GM18502 (cell line): Measurements from ENCODE around the gene NOXA1.
"Not testable (repeated sequence)": the region's sequence is repeated elsewhere in the genome, so short reads cannot be mapped to it uniquely, and the experiment has no call there.

Experiments used
- ATAC-seq: cut with Tn5 transposase; IDR thresholded peaks from one replicate; pipeline ENCODE4 v1.9.1; 2021; ENCODE audit warnings: mild to moderate bottlenecking; ENCODE audit not compliant: unreplicated experiment, poor library complexity

Gene NOXA1

DNA sequence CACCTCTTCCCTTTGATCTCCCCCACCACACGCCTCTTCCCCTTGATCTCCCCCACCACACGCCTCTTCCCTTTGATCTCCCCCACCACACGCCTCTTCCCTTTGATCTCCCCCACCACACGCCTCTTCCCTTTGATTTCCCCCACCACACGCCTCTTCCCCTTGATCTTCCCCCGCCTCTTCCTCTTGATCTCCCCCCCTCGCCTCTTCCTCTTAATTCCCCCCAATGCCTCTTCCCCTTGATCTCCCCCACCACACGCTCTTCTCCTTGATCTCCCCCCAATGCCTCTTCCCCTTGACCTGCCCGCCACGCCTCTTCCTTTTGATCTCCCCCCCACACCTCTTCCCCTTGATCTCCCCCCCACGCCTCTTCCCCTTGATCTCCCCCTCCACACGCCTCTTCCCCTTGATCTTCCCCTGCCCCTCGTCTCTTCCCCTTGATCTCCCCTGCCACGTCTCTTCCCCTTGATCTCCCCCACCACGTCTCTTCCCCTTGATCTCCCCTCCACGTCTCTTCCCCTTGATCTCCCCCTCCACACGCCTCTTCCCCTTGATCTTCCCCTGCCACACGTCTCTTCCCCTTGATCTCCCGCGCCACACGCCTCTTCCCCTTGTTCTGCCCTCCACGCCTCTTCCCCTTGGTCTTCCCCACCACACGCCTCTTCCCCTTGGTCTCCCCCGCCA, 27.5 kb downstream of the NOXA1 start:
- ATAC-seq, result not testable (repeated sequence)

DNA sequence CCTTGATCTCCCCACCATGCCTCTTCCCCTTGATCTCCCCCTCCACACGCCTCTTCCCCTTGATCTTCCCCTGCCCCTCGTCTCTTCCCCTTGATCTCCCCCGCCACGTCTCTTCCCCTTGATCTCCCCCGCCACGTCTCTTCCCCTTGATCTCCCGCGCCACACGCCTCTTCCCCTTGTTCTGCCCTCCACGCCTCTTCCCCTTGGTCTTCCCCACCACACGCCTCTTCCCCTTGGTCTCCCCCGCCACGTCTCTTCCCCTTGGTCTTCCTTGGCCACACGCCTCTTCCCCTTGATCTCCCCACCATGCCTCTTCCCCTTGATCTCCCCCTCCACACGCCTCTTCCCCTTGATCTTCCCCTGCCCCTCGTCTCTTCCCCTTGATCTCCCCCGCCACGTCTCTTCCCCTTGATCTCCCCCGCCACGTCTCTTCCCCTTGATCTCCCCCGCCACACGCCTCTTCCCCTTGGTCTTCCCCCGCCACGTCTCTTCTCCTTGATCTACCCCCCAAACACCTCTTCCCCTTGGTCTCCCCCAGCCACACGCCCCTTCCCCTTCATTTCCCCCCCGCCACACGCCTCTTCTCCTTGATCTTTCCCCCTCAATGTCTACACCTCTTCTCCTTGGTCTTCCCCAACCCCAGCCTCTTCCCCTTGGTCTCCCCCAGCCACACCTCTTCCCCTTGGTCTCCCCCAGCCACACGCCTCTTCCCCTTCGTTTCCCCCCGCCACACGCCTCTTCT, 28.2 kb downstream of the NOXA1 start:
- ATAC-seq, result not testable (repeated sequence)

DNA sequence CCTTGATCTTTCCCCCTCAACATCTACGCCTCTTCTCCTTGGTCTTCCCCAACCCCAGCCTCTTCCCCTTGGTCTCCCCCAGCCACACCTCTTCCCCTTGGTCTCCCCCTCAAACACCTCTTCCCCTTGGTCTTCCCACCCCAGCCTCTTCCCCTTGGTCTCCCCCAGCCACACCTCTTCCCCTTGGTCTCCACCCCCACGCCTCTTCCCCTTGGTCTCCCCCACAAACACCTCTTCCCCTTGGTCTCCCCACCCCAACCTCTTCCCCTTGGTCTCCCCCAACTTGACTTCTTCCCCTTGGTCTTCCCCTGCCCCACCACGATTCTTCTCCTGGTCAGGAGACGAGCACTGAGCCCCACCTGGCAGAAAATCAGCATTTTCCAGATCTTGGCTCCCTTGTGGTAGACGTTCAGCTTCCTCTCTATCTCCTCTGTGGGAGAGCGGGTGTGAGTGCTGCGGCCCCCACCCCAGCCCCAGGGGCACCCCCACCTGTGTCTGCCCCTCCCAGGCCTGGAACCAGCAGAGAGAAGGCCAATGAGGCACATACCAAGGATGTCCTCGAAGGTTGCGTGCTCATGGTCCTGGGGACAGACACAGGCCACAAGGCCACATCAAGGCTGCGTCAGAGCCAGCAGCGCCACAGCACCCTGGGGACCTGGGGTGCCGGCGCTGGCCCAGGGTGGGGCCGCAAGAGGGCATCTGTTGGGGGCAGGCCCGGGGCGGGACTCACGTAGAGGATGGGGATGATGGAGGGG, 29.0 kb downstream of the NOXA1 start:
- no peak for ATAC-seq

DNA sequence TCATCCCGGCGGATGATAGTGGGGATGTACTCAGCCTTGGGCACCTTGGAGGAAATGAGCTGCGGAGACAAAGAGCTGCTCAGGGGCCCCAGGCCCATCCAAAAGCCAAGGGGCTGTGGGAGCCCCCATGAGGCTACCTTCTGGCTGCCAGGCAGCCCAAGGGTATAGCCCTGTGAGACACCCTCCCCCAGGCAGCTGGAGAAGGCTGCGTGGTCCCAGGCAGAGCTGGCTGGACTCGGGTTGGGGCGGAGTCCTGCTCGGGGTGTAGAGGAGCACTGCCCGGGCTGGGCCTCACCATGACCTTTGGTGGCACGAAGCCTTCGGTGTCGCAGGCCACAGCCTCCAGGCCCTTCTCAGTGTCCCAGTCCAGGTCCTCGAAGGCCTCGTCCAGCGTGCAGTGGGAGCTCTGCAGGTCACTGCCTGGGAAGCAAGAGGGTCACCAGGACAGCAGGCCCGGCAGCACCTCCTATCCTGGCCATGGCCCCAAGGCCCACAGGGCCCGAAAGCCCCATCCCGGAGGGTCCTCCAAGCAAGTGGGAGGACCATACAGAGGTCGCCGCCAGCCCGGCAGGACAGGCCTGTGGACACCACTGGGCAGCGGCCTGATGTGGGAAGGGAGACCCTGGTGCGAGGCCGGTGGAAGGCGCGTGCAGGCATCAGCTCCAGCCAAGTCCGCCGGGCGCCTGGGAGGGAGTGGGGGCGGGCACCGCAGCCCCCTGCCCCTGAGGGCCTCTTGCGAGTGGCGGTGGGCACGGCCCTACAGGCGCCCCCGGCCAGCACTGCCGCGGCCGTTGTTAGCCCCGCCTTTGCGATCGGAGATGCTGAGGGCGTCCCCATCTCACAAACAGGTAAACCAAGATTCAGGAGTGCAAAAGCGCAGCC, 29.8 kb downstream of the NOXA1 start:
- no peak for ATAC-seq

DNA sequence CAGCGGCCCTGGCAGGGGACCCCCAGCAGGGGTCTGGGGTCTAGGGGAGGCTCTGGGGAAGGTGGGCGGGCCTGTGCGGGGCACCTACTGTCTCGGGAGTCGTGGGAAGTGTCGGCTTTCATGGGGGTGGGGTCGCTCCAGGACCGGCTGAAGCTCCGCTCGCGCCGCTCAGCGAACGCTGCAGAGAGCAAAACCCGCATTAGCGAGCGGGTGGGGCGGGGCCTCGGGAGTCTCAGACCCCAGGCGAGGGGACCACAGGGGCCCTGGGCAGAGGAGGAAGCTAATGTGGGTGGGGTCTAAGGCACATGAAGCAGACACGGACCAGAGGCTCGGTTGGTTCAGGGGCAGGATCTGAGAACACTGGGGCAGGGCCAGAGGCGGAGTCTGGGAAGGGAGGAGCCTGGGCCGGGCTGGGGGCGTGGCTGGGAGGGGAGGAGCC, 30.5 kb downstream of the NOXA1 start:
- ATAC-seq, result peak; percentile 64

DNA sequence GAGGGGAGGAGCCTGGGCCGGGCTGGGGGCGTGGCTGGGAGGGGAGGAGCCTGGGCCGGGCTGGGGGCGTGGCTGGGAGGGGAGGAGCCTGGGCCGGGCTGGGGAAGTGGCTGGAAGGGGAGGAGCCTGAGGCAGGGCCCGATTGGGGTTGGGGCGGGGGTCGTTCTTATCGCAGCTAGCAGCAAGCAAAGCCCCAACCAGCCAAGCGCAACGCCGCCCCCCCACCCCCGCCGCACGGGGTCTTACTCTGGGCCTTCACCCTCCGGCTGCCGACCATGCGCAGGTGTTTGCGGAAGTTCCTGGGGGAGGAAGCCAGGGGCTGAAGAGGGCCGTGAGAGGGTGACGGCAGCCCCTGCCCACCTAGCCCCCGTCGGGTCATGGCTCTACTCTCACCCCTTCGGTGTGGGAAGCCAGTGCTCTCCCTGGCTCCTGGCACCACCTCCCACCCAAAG, 31.0 kb downstream of the NOXA1 start:
- ATAC-seq, result no peak

DNA sequence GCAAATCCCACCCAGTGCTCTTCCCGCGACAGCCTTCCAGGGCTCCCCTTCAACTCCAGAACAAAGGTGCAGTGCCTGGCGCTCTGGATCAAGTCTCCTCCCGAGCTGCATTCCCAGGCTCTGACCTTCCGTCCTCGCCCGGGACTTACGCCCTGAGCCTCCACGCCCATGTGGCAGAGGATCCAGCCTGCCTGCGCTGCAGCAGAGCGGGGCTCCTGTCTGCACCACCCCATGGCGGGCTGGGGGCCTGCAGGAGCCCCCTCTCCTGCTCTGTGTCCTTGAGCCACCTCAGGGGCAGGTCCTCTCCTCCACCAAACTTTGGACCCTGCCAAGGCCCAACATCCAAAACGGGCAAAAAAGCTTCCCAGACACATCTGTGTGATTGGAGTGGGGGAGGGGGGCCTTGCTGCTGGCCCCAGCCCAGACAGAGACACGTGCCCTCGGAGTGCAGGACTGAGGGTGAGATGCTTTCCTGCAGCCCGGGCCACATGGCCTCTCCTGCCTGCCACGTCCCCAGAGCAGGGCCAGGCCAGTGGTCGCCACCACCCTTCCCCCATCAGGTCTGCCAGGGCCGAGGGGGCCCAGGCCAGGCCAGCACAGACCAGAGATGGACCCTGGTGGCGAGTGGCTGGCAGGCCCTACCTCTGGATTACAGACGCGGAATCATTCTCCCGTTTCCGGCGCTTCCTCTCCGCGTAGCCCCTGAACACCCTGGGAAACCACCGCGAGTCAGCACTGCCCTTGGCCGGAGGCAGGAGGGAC, 31.6 kb downstream of the NOXA1 start:
- ATAC-seq, result no peak

DNA sequence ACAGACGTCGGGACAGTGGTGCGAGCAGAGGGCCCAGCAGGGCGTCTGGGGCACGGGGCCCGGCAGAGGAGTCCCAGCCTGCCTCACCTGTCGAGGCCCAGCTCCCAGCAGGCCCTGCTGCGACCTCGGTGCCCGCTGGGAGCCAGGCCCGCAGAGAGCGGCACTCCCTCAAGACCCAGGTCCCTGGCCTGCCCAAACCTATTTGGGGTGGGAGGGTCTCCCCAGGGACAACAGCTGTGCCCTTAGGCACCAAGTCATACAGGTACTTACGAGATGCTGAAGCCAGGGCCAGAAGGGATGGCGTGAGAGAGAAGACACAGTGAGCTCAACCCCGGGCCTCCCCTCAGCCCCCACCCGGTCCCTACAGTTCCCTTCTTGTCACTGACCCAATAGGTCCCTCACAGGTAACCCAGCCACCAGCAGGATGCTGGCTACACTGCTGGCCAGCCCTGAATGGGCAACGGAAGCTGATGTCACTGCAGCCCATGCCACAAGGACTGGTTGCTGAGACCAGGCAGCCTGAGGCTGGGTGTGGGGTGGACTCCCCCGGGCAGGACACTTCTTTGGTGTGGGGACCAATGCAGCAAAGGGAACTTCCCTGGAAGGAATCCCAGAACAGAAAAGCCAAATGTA, 32.3 kb downstream of the NOXA1 start:
- no peak for ATAC-seq

DNA sequence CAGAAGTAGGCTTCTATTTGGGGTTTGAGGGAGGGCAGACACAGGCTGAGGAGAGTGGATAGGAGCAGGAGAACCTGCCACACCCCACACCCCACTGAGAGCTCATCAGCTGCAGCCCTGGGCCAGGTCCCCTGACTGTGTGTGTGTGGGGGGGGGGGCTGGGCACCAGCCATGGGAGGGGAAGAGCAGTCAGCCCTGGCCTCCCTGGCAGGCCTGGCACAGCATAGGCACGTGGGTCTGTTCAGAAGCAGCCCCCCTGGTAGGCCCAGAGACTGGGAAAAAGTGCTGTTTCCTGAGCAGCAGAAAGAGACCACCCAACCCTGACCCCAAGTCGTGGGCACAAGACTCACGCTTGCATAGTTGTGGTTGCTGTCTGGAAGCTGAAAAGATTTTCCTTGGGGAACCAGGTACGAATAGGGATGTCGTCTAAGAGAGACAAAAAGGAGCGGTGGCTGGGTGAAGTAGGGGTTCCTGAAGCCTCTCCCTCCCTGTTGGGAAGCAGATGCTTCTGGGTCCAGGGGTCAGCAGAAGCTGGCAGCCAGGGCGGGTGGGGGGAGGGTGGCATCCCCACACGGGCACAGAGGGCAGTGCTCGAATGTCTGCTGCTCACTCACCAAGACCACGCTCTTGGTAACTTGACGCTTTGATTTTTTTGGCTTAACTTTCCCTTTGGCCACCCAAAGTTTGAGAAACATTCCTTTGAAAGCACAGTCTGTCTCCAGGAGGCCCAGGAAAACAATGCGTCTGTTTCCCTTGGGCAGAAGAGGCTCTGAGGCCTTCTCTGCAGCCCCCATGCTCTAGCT, 33.1 kb downstream of the NOXA1 start:
- ATAC-seq, result no peak

DNA sequence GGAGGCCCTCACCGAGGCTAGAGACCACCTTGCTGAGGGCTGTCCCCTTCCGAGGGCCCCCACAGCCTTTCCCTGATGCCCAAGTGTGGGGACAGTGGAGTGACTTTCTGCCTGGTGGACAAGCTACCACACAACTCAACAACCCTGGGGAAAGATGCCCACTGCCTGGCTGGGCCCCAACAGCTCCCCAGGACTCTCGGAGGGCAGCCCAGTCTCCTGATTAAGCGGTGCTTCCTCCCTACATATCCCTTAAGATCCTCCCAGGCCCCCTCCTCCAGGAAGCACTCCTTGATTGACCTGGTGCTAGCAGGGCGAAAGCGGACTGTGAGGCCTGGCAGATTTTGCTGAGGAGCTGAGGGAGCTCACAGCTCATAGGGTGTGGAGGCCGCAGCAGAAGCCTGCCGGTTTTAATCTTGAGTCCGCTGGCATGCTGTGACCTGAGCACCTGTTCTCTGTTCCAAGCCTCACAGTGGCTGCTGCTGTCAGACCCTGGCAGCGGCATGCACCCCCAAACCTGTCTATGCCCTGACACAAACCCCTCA, 33.7 kb downstream of the NOXA1 start:
- ATAC-seq, result no peak

DNA sequence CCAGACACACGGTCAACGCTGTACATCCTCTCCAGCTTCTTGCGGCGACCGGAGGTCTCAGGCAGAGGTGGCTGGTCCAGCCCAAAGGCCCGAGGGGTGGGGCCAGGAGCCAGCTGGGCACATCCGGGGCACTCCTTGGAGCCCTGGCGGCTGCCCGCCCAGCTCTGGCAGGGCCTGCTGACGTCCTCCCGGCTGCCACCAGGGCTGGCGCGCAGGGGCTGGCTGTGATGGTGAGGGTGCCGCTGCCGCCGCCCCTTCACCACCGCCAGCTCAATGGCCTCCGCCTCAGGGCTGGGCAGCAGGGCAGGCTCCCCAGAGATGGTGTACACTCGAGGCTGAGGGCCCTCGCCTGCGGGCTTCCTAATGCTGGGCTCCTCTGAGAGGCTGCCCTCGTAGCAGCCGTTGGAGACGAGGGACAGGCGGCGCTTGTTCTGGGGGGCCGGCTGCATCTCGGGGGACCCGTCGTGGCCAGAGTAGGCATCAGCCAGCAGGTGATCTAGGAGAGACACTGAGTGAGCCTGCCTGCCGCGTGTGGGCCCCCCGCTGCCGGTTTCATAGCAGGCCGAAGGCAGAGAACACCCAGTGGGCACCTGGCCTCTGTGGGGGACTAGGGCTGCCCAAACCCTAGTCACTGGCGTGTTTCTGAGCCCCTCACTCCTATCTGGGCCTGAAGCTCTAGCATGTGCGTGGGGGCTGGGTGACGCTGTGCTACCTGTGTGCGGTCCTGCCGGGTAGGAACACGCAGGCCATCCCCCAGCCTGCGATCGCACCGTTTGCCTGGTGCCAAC, 34.4 kb downstream of the NOXA1 start:
- ATAC-seq, result no peak

DNA sequence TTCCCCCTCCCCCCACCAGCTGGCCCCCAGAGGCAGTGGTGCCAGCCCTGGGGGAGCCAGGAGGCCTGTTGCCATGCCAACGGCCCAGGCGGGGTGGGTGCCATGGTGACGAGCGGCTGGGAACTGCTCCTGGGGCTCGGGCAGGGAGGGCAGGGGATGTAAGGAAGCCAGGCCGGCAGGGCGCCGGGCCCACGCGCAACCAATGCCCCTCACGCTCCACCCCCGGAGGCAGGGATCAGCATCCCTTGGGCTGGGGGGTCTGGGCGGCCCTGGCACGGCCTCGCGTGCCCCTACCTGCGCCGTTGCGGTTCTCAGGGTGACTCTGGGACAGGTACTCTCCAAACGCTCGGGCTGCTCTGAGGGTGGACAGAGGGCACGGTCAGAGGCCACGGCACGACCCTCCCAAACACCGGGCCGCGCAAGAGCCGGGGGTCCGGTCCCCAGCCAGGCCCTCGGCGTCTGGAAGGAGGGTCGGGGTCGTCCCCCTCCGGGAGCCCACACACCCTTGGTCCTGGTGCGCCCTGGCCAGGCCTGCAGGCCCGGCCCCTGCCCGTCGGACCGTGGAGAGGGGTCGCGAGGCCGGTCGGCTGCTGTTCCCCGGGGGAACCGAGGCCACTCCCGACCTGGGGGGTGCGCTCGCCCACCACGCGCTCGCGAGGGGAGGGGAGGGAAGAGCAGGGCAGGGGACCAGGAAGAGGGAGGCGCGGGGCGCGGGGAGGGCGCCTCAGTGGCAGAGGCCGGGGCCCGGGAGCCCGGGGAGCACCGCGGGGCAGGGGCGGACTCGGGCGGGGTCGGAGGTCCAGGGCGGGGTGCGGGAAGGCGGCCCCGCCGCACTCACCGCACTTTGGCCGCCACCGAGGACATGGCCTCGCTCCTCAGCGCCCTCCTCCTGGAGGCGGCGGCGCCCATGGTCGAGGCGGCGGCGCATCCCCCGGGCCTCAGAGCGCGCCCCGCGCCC, 35.3 kb downstream of the NOXA1 start:
- peak; percentile 13 for ATAC-seq

DNA sequence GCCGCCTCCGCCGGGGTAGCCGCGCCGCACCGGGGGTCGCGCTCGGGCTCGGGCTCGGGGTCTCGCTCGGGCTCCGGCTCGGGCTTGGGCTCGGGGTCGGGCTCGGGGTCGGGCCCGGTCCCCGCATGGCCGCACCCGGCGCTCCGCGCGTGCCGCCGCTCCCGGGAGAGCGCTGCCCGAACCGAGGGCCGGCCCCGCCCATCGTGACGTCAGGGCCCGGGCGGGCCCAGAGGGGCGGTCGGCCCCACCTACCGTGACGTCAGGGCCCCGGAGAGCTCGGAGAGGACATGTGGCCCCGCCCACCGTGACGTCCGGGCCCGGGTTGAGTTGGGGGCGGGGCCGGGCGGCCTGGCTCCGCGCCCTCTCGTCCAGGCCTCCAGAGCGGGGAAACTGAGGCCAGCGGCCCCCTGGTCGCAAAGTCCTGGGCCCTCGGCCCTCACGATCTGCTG, 36.0 kb downstream of the NOXA1 start, which contains the start of gene NSMF:
TSS of gene NSMF (minus strand) at position 183 of the 449 bp plus-strand sequence. CDS start 232 bp downstream, outside the sequence.
- peak; percentile 63 for ATAC-seq

DNA sequence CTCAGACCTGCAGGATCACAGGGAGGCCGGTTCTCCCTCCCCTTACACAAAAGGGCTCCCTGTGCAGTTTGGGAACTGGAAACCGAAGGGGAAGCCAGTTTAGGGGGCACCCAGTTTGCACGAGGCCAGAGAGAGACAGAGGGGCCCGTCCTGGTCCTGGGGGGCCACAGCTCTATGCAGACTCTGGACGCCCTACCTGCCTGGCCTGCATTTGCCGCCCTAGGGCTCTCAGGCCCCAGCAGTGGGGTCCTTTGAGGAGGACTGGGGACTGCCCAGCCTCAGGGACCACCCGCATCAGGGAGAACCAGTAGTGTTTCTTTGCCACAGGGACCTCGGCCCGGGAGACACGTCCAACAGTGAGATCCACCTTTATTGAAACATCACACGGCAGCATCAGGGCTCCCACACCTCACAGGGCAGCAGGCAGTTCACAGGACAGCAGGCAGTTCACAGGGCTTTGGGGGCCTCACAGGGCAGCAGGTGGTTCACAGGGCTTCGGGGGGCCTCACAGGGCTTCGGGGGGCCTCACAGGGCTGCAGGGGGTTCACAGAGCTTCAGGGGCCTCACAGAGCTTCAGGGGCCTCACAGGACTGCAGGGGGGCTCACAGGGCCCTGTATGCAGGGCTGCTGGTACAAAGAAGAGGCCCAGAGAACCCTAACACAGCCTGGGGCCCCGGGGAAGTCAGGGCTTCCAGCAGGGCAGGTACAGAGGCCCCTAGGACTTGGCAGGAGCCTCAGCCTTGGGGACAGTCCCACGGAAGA, 36.6 kb downstream of the NOXA1 start:
- no peak for ATAC-seq
